GM23248 (cell line): ENCODE measurements around the gene DOCK9. TPM values are rescaled to one million over a fixed set of nuclear protein-coding genes. Genes with fewer than 3 reads are reported as not detected.

ENCODE experiments used
- DNase-seq: peaks from one replicate; pipeline ENCODE4 v3.0.0-alpha.2; 2015
- H2AFZ ChIP-seq: fragments of 200-600 bp; sonication (generic); 2 replicates; pipeline ENCODE4 v1.6.1; 2016; ENCODE audit warnings: antibody characterized with exemption
- H3F3A ChIP-seq: fragments of 200-600 bp; sonication (generic); 2 replicates; pipeline ENCODE4 v1.6.1; 2016; ENCODE audit warnings: mild to moderate bottlenecking, antibody characterized with exemption, mixed run types; ENCODE audit not compliant: insufficient read depth
- H3K27ac ChIP-seq: fragments of 200-600 bp; sonication (generic); 2 replicates; pipeline ENCODE4 v1.5.1; 2016; ENCODE audit warnings: mild to moderate bottlenecking
- H3K27me3 ChIP-seq: fragments of 200-600 bp; sonication (generic); replicated peaks from 2 replicates; pipeline ENCODE4 v1.6.1; 2016; ENCODE audit warnings: mild to moderate bottlenecking; ENCODE audit not compliant: insufficient read depth
- H3K36me3 ChIP-seq: fragments of 200-600 bp; sonication (generic); 2 replicates; pipeline ENCODE4 v1.6.1; 2016; ENCODE audit warnings: low read depth, mild to moderate bottlenecking
- H3K4me1 ChIP-seq: fragments of 200-600 bp; sonication (generic); 2 replicates; pipeline ENCODE4 v1.6.1; 2016; ENCODE audit warnings: mild to moderate bottlenecking; ENCODE audit not compliant: insufficient read depth
- H3K4me2 ChIP-seq: fragments of 200-600 bp; sonication (generic); one replicate; pipeline ENCODE4 v1.6.1; 2016; ENCODE audit warnings: mild to moderate bottlenecking; ENCODE audit not compliant: unreplicated experiment
- H3K4me3 ChIP-seq: fragments of 200-600 bp; sonication (generic); 2 replicates; pipeline ENCODE4 v1.5.1; 2016; ENCODE audit warnings: mild to moderate bottlenecking
- H3K79me2 ChIP-seq: fragments of 200-600 bp; sonication (generic); 2 replicates; pipeline ENCODE4 v1.6.1; 2016; ENCODE audit warnings: mild to moderate bottlenecking; ENCODE audit not compliant: insufficient read depth
- H3K9ac ChIP-seq: fragments of 200-600 bp; sonication (generic); 2 replicates; pipeline ENCODE4 v1.6.1; 2016; ENCODE audit warnings: mild to moderate bottlenecking
- H3K9me2 ChIP-seq: fragments of 200-600 bp; sonication (generic); 2 replicates; pipeline ENCODE4 v1.6.1; 2016; ENCODE audit warnings: mixed run types, mild to moderate bottlenecking, moderate library complexity; ENCODE audit not compliant: insufficient read depth
- H3K9me3 ChIP-seq: fragments of 200-600 bp; sonication (generic); one replicate; pipeline ENCODE4 v1.6.1; 2017; ENCODE audit warnings: low read depth
- H4K20me1 ChIP-seq: fragments of 200-600 bp; sonication (generic); 2 replicates; pipeline ENCODE4 v1.6.0; 2016; ENCODE audit not compliant: insufficient read depth
- EZH2 ChIP-seq: fragments of 200-600 bp; sonication (generic); IDR thresholded peaks from 2 replicates; pipeline ENCODE4 v1.6.1; 2018; ENCODE audit warnings: antibody characterized with exemption, mild to moderate bottlenecking; ENCODE audit not compliant: insufficient read depth, poor library complexity, severe bottlenecking
- EZH2phosphoT487 ChIP-seq: fragments of 200-600 bp; sonication (generic); IDR thresholded peaks from 2 replicates; pipeline ENCODE4 v1.6.1; 2018; ENCODE audit warnings: antibody characterized with exemption, moderate library complexity, mild to moderate bottlenecking, low read depth; ENCODE audit not compliant: insufficient read depth
- WGBS, 2 experiments: methylation state at CpG; one replicate each; pipeline ENCODE4 v1.1.6; 2015 to 2017; ENCODE audit warnings: low lambda C conversion rate in 2 of 2, low coverage in 1 of 2; ENCODE audit errors: missing lambda C conversion rate in 2 of 2; 5-methylcytosine and 5-hydroxymethylcytosine counted together
- in situ Hi-C: fragments of 300-500 bp; cut with MboI; formaldehyde crosslinking; loops from 2 replicates; pipeline ENCODE4 v1.15.0; 2020
- polyA plus RNA-seq: library from polyadenylated mRNA; unstranded; fragments of >200 nt; fragmentation: Nextera tagmentation; extraction: Ambion mirVana; gene quantifications from 2 replicates; pipeline ENCODE4 v1.2.1, GENCODE V29; 2016
- total RNA-seq: library from RNA; depleted of rRNA; stranded (reverse); fragments of >200 nt; shearing (Covaris generic); gene quantifications from 2 replicates; pipeline ENCODE4 v1.2.3, GENCODE V29; 2014

The DOCK9 gene
- total and polyA plus RNA-seq, 2 experiments from 2014 or later: 3.2 to 21.2 TPM

DNA sequence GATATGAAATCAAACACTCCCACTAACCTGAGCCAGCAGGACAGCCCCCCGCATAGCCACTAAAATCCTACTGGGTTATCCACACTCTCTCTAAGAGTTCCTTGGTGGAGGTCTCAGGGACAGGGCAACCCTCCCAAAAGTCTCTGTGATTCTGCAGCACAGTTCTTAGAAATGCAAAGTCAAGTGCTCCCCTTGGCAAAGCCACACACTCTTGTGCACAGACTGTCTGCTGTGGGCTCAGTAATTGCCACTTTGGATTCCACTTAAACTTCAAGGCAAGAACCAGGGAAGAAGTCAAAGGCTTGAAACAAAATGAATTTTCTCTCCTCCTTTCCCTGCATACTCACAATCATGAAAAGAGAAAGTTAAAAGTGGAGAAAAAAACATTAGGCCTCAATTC, 61.5 kb downstream of the DOCK9 start:
- Histone ChIP-seq H3K4me2 (no peak overlapping the region), H3K27me3 (no peaks in the 10 kb centered on the region), H3K4me3 (no peak overlapping the region), H4K20me1 (no peaks in the 10 kb centered on the region), H3K4me1 (no peaks in the 10 kb centered on the region), H3K79me2 (no peaks in the 10 kb centered on the region), H3K36me3 (no peaks in the 10 kb centered on the region), H2AFZ (no peak overlapping the region), H3K27ac (no peak overlapping the region), H3F3A (no peaks in the 10 kb centered on the region), H3K9ac (no peak overlapping the region), H3K9me3 (no peaks in the 10 kb centered on the region), H3K9me2 (no peaks in the 10 kb centered on the region)
- in situ Hi-C loops: no loop called here
- TF ChIP-seq EZH2: no peak
- no peak for TF ChIP-seq EZH2phosphoT487
- 100% methylated on average over 1 of the region's 1 CpG for WGBS, 2 experiments
- DNase-seq: no peak

DNA sequence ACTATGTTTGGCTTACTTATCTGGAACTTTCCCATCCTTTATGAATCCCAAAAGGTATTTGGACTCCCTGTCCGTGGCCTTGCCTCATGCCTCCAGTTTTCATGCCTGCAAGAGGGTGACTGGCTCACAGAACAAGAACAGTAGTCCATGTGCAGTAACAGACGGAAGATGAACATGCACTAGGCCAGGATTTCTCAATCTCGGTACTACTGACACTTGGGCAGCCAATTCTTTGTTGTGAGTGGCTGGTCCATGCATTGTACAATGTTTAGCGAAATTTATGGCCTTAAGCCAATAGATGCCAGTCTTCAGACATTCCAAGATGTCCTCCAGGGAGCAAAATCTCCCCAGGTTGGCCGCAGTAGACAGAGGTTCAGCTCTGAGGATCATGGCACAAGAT, 61.9 kb downstream of the DOCK9 start:
- Histone ChIP-seq H3F3A (no peaks in the 10 kb centered on the region), H3K4me2 (no peak overlapping the region), H3K36me3 (no peaks in the 10 kb centered on the region), H3K4me3 (no peak overlapping the region), H3K9me2 (no peaks in the 10 kb centered on the region), H3K9me3 (no peaks in the 10 kb centered on the region), H3K9ac (no peak overlapping the region), H3K79me2 (no peaks in the 10 kb centered on the region), H3K4me1 (no peaks in the 10 kb centered on the region), H3K27ac (no peak overlapping the region), H3K27me3 (no peaks in the 10 kb centered on the region), H4K20me1 (no peaks in the 10 kb centered on the region), H2AFZ (no peak overlapping the region)
- in situ Hi-C loops: no loop called here
- no peak for TF ChIP-seq EZH2
- no peak for TF ChIP-seq EZH2phosphoT487
- WGBS, 2 experiments: 62 to 64% methylated on average over 5 of the region's 5 CpGs
- DNase-seq: no peak

- Histone ChIP-seq H3K4me2 (no peak overlapping the region), H4K20me1 (no peaks in the 10 kb centered on the region), H3K4me1 (peaks cover 4% of the 10 kb centered on the region), H3K9me3 (no peaks in the 10 kb centered on the region), H3K79me2 (no peaks in the 10 kb centered on the region), H3K27ac (no peak overlapping the region), H3K9ac (no peak overlapping the region), H3K4me3 (no peak overlapping the region), H2AFZ (no peak overlapping the region), H3K27me3 (no peaks in the 10 kb centered on the region), H3F3A (no peaks in the 10 kb centered on the region), H3K36me3 (no peaks in the 10 kb centered on the region), H3K9me2 (no peaks in the 10 kb centered on the region)
- no peak for TF ChIP-seq EZH2phosphoT487
- TF ChIP-seq EZH2: no peak
- in situ Hi-C loops: no loop called here
- DNase-seq: peak; percentile 12
- 57 to 63% methylated on average over 1 of the region's 1 CpG for WGBS, 2 experiments
Observed at GRCh38 chr13:98915563-98915962, 62.3 kb downstream of the DOCK9 start.

DNA sequence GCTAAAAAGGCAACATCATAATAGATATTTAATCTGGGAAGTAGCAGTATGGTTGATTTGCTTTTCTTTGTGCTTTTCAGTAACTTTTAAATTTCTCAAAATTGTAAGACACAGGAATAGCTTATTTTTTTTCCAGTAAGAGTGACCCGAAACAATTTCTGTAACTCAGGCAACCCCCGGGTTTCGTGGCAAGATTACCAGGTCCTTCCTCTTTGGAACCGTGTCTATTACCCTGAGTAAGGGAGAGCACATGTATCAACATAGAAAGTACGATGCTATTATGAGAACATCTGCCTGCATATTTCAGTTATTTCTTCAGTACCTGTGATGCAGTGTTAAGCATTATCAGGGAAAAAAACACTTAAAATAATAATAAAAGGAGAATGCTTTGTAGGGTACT, 64.1 kb downstream of the DOCK9 start:
- DNase-seq: no peak
- Histone ChIP-seq H3K4me3 (no peak overlapping the region), H3K9me2 (no peaks in the 10 kb centered on the region), H3K4me1 (peaks cover 12% of the 10 kb centered on the region), H2AFZ (peak overlapping the region; percentile 25; the same call in 1 of the 2 replicates), H3K9ac (no peak overlapping the region), H3F3A (0 out of 2 replicates have a peak, but pooled peaks cover 3% of the 10 kb centered on the region), H3K27me3 (no peaks in the 10 kb centered on the region), H3K36me3 (no peaks in the 10 kb centered on the region), H3K9me3 (no peaks in the 10 kb centered on the region), H4K20me1 (no peaks in the 10 kb centered on the region), H3K4me2 (peak overlapping the region; percentile 10), H3K79me2 (no peaks in the 10 kb centered on the region), H3K27ac (no peak overlapping the region)
- in situ Hi-C loops: no loop called here
- 35 to 39% methylated on average over 5 of the region's 5 CpGs for WGBS, 2 experiments
- TF ChIP-seq EZH2: no peak
- TF ChIP-seq EZH2phosphoT487: no peak

GRCh38 chr13:98912846-98913245, 65.0 kb downstream of the DOCK9 start:
- H3K36me3 ChIP-seq: no peaks in the 10 kb centered on the region
- no peaks in the 10 kb centered on the region for H3K9me2 ChIP-seq
- H3K4me3 ChIP-seq: no peak overlapping the region
- no peak for TF ChIP-seq EZH2phosphoT487
- no peak for TF ChIP-seq EZH2
- peaks cover 12% of the 10 kb centered on the region for H3K4me1 ChIP-seq
- in situ Hi-C loops: no loop called here
- no peak overlapping the region for H3K27ac ChIP-seq
- H3K9ac ChIP-seq: no peak overlapping the region
- no peaks in the 10 kb centered on the region for H3K79me2 ChIP-seq
- H3K4me2 ChIP-seq: no peak overlapping the region
- no peak for DNase-seq
- H3F3A ChIP-seq: 0 out of 2 replicates have a peak, but pooled peaks cover 3% of the 10 kb centered on the region
- H2AFZ ChIP-seq: no peak overlapping the region
- H3K9me3 ChIP-seq: no peaks in the 10 kb centered on the region
- no peaks in the 10 kb centered on the region for H4K20me1 ChIP-seq
- H3K27me3 ChIP-seq: no peaks in the 10 kb centered on the region
